GM06990 (cell line): ENCODE data around the gene SUGCT.

ENCODE experiments used
- DNase-seq: peaks from one replicate; pipeline ENCODE4 v3.0.0-alpha.2; 2011; ENCODE audit not compliant: insufficient read length; ENCODE audit errors: extremely low read depth
- H3K27me3 ChIP-seq: replicated peaks from 2 replicates; pipeline ENCODE4 v1.6.0; 2011; ENCODE audit warnings: low read length; ENCODE audit not compliant: control insufficient read depth, insufficient read depth
- H3K36me3 ChIP-seq: 2 replicates; pipeline ENCODE4 v1.5.1; 2011; ENCODE audit warnings: low read length; ENCODE audit not compliant: control insufficient read depth, insufficient read depth
- H3K4me3 ChIP-seq: replicated peaks from 2 replicates; pipeline ENCODE4 v1.5.1; 2011; ENCODE audit warnings: low read depth, mild to moderate bottlenecking, control low read depth, low read length
- TF ChIP-seq, protein P1 (sequence below): IDR thresholded peaks from 2 replicates; pipeline ENCODE4 v1.5.1; 2011; ENCODE audit warnings: low read length, control low read depth, mild to moderate bottlenecking, inconsistent platforms; ENCODE audit not compliant: insufficient read depth, poor library complexity, severe bottlenecking

Gene SUGCT

DNA sequence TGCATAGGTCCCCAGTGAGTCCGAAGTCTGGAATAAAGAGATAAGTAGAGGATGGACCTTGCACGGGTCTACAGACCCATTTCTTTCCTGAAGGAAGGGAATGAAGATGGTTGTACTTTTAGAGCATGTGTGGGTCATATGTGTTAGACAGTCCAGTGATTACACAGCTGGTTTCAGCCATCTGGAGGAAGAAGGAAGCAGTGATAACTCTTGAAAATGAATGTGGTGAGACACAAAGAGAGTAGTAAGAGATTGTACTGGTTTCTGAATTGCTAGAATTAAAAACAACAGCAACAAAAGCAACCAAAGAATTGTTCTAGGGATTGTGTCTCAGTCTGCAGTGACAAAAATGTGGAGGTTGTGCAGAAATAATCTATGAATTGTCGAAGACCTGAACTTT is 258.9 kb downstream of the SUGCT start:
- no peaks in the 10 kb centered on the region for H3K36me3 ChIP-seq
- no peaks in the 10 kb centered on the region for H3K27me3 ChIP-seq
- DNase-seq, result no peak
- TF ChIP-seq, protein P1, sequence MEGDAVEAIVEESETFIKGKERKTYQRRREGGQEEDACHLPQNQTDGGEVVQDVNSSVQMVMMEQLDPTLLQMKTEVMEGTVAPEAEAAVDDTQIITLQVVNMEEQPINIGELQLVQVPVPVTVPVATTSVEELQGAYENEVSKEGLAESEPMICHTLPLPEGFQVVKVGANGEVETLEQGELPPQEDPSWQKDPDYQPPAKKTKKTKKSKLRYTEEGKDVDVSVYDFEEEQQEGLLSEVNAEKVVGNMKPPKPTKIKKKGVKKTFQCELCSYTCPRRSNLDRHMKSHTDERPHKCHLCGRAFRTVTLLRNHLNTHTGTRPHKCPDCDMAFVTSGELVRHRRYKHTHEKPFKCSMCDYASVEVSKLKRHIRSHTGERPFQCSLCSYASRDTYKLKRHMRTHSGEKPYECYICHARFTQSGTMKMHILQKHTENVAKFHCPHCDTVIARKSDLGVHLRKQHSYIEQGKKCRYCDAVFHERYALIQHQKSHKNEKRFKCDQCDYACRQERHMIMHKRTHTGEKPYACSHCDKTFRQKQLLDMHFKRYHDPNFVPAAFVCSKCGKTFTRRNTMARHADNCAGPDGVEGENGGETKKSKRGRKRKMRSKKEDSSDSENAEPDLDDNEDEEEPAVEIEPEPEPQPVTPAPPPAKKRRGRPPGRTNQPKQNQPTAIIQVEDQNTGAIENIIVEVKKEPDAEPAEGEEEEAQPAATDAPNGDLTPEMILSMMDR, result no peak
- no peak overlapping the region for H3K4me3 ChIP-seq

DNA sequence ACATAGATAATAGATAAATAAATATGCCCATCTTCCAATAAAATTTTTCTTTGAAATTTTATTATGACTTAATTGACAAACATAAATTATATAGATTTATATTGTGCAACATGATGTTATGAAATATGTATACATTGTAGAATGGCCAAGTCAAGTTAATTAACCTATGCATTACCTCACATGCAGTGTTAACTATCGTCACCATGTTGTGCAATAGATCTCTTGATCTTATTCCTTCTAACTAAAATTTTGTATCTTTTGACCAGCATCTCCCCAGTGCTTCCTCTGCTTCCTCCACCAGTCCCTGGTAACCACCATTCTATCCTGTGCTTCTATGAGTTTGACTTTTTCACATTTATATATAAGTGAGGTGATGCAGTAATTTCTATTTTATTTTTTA is 259.6 kb downstream of the SUGCT start:
- no peaks in the 10 kb centered on the region for H3K27me3 ChIP-seq
- no peak for DNase-seq
- no peak overlapping the region for H3K4me3 ChIP-seq
- H3K36me3 ChIP-seq, result no peaks in the 10 kb centered on the region
- TF ChIP-seq, protein P1, result no peak

DNA sequence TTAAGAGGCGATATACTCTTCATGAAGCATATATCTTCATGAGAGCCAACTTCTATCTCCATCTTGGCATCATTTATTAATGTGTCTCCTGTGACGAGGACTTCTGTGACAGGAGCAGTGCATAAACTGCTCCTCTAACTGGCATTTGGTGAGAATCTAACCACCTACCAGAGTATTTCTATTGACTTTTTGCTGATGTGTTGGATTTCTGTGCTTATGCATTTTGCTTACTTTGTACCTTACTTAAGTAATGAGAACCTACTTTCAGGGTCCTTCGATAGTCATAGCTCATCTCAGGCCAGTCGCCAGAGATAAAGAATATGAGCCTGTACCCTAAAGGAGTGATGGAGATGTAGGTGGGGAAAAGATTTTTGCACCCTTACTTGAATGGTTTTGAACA is 265.7 kb downstream of the SUGCT start:
- H3K36me3 ChIP-seq, result no peaks in the 10 kb centered on the region
- DNase-seq, result no peak
- no peak overlapping the region for H3K4me3 ChIP-seq
- TF ChIP-seq, protein P1, result no peak
- H3K27me3 ChIP-seq, result no peaks in the 10 kb centered on the region

DNA sequence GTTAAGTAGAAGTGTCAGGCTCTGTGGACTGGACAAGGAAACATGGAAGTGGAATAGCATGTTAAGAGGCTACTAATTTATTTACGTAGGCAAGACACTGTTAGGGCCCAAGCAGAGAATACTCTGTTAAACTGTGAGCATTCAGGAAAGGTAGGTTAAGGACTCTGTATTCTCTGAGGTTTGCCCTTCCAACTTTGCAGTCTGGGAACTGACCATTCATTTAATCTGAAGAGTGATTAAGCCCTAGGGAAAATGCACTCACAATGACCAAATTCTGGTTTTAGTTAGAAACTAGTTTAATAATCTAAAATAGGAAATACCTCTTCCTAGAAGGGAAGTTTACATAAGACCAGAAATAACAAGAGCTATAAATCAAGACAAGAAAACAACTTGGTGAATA is 266.6 kb downstream of the SUGCT start:
- no peaks in the 10 kb centered on the region for H3K27me3 ChIP-seq
- DNase-seq, result no peak
- no peaks in the 10 kb centered on the region for H3K36me3 ChIP-seq
- TF ChIP-seq, protein P1, result no peak
- H3K4me3 ChIP-seq, result no peak overlapping the region

DNA sequence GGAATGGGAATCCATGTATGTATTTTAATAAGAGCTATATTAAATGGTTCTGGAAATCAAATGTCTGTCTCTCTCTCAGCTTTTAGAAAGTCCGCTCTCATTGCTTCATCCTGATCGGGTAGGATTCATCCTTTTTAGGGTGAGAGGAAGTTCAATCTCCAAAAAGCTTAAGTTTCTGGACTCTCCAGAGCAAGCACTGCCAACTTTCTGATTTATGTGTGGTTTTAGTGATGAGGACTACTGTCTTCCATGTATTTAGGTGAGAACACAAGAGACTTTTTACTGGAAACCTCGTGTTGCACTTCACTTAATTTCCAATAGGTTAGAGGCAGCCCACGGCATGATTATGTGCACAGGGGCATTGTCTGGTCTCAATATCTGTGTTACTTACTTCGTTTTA is 267.9 kb downstream of the SUGCT start:
- no peaks in the 10 kb centered on the region for H3K36me3 ChIP-seq
- H3K27me3 ChIP-seq, result no peaks in the 10 kb centered on the region
- H3K4me3 ChIP-seq, result no peak overlapping the region
- DNase-seq, result no peak
- TF ChIP-seq, protein P1, result no peak
